ENCODE measurements around the gene MACROD2. TPM values are rescaled to one million over a fixed set of nuclear protein-coding genes. Genes with fewer than 3 reads are reported as not detected.

Gene MACROD2
- total and polyA plus RNA-seq, 2 of the 4 experiments (the other 2 are of a cell fraction) = not detected

DNA sequence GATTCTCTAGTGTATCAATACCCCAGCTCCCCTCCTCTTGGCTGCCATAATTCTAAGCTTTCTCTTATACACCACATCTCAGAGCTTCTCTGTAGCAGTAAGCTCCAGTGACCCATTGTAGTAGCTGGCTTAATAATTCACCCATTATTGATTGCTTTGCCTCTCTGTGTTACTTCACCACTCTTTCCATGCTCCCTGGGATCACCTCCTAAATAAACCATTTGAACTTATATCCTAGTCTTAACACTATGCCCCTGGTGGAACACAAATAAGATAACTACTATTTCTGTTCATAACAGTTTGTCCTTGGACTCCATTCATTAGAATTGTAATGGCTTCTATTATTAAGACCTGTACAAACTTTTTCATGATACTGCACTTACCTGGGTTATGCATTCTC, 1819.0 kb downstream of the MACROD2 start:
- Histone ChIP-seq H3K4me1 (ENCODE audit: control insufficient read depth, insufficient read depth, low read length) (no peaks in the 10 kb centered on the region), H3K27ac (ENCODE audit: insufficient read depth, low read length) (no peak overlapping the region), H3K4me2 (ENCODE audit: low read depth, low read length) (no peak overlapping the region), H3K79me1 (ENCODE audit: low read depth in 1 of 2, low read length in 2 of 2) (no peaks in the 10 kb centered on the region), H2AK5ac (ENCODE audit: low read depth, low read length) (no peak overlapping the region), H3K14ac (replicated peaks; ENCODE audit: low read depth, low read length) (no peak overlapping the region), H3K4me3 (ENCODE audit: insufficient read depth, low read depth, low read length) (no peak overlapping the region), H3K56ac (ENCODE audit: extremely low read depth, insufficient read depth, low read length) (no peak overlapping the region), H2BK5ac (ENCODE audit: low read depth, low read length, poor library complexity, severe bottlenecking) (no peak overlapping the region), H3K18ac (ENCODE audit: low read depth, low read length) (no peak overlapping the region), H3K23ac (ENCODE audit: low read depth, low read length) (no peak overlapping the region), H2BK20ac (ENCODE audit: low read depth, low read length) (no peak overlapping the region), H2AK9ac (replicated peaks; ENCODE audit: low read depth, low read length, poor library complexity) (no peak overlapping the region), H4K91ac (ENCODE audit: insufficient read depth, low read depth, low read length) (no peak overlapping the region), H2BK15ac (ENCODE audit: low read depth, low read length) (no peak overlapping the region), H4K5ac (ENCODE audit: low read depth, low read length) (no peak overlapping the region), H2BK120ac (ENCODE audit: low read depth, low read length) (no peak overlapping the region), H3K27me3 (ENCODE audit: control insufficient read depth, insufficient read depth, low read length) (no peaks in the 10 kb centered on the region), H2AFZ (replicated peaks; ENCODE audit: low read length, poor library complexity) (no peak overlapping the region), H3K4ac (ENCODE audit: low read depth, low read length) (no peak overlapping the region), H4K20me1 (ENCODE audit: insufficient read depth, low read length) (no peaks in the 10 kb centered on the region), H4K8ac (ENCODE audit: low read depth in 2 of 2, low read length in 2 of 2) (no peak overlapping the region), H3K9me3 (ENCODE audit: control insufficient read depth, insufficient read depth, low read length) (no peaks in the 10 kb centered on the region; the same call in 1 of the 2 replicates), H3K36me3 (ENCODE audit: control insufficient read depth, insufficient read depth, low read length) (no peaks in the 10 kb centered on the region), H3K9me1 (ENCODE audit: insufficient read depth, low read length) (no peaks in the 10 kb centered on the region), H3K9ac (ENCODE audit: low read depth, low read length) (no peak overlapping the region)
- intact Hi-C loops (cut with micrococcal nuclease) = no loop called here
- dilution Hi-C loops (cut with HindIII; ENCODE audit: low sequenced_read_pairs, unreplicated experiment) = no loop called here
- POLR2A ChIA-PET (ENCODE audit: unreplicated experiment) = no interaction called here
- TF ChIP-seq SMC3 (IDR thresholded peaks at IDR 0.05; ENCODE audit: low read depth, low read length) = no peak
- TF ChIP-seq MAFK (IDR thresholded peaks at IDR 0.05; ENCODE audit: low read depth, low read length) = no peak
- no peak for TF ChIP-seq CEBPB (IDR thresholded peaks at IDR 0.05; ENCODE audit: low read depth, low read length)
- no peak for TF ChIP-seq POLR2A (IDR thresholded peaks at IDR 0.05; ENCODE audit: low read depth, low read length)
- TF ChIP-seq MAZ (IDR thresholded peaks at IDR 0.05; ENCODE audit: borderline replicate concordance, low read depth, low read length) = no peak
- no peak for DNase-seq
- ATAC-seq (ENCODE audit: low read depth) = no peak
- BruUV-seq (replicated peaks) = no TSS peak
- CTCF ChIA-PET = no interaction called here
- in situ Hi-C loops (cut with MboI; ENCODE audit: low sequenced_read_pairs) = no loop called here

Measured in IMR-90 (cell line).